ENCODE results near the gene ARHGAP26.

ARHGAP26 gene

DNA sequence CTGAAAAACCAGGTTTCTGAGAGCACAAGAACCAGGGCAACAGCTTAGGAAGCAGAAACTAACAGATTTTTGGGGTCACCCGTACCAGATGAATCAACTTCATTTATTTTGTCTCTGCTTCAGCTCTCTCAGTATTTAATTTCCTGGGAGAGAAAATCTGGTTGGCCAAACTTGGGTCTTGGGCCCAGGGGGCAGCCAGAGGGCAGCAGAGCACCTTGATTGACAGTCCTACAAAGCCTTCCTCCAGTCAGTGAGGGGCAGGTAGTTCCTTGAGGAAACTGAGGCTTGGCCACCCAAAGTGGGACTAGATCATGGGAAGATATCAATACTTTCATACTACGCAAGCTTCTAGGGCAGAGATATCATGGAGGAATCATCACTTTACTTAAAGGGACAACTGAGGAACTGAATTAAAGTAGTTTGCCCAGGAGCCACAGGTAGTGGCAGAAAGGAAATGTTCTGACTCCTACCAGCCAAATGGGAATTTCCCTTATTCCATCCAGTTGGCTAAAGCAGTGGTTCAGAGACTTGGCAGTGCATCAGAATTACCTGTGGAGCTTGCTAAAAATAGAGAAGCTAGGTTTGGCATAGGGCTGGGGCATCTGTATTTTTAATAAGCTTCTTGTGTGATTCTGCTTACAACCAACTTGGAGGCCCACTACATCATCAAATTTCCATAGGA is 21.5 kb upstream of the ARHGAP26 start:
- peak; percentile 14 for DNase-seq (ENCODE audit: low spot score)

DNA sequence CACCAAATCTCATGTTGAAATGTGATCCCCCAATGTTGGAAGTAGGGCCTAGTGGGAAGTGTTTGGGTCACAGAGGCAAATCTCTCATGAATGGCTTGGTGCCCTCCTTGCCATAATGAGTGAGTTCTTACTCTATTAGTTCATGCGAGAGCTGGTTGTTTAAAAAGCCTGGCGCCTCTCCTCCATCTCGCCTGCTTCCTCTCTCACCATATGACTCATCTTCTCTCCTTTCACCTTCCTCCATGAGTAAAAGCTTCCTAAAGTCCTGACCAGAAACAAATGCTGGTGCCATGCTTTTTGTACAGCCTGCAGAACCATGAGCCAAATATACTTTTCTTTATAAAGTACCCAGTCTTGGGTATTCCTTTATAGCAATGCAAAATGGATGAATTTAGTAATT is 20.9 kb upstream of the ARHGAP26 start:
- no peak for DNase-seq (ENCODE audit: low spot score)

DNA sequence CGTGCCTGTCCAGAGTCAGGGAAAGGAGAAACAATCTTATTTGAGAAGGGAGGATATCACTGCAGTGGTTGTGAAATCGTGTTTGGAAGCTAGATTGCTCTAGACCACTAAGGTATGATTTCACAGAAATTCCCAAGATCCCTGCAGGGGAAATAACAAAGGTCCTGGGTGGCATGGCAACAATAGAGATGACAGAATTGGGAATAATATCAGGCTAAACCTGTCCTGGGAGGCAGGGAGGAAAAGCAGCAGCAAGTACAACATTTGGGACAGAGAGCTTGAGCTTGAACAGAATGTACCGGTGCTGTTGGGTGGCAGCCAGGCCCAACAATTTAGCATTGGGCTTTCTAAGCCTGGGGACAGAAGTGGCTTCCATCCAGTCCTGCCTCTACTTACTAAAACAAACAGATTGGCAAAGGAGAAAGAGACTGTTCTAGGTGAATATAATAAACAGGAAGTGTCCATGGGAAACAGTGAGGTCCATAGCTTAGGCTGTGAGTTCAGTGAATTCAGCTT is 17.0 kb upstream of the ARHGAP26 start:
- no peak for DNase-seq (ENCODE audit: low spot score)

DNA sequence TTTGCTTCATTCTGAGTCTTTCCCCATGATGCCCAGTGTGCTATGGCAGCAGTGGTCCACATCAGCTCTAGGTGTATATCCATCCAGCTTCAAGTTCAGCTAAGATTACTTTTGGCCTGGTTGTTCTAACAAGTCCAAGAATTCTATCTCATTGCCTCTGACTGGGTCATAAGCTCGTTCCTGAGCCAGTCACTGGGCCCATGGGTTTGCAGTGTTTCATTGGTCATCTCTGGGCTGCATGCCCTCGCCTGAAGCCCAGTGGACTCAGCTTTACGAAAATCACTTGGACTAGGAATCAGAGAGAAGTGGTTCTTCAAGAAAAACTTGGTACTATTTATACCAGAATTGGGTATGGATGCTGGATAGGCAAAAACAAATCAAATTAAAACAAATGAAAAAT is 16.1 kb upstream of the ARHGAP26 start:
- no peak for DNase-seq (ENCODE audit: low spot score)

DNA sequence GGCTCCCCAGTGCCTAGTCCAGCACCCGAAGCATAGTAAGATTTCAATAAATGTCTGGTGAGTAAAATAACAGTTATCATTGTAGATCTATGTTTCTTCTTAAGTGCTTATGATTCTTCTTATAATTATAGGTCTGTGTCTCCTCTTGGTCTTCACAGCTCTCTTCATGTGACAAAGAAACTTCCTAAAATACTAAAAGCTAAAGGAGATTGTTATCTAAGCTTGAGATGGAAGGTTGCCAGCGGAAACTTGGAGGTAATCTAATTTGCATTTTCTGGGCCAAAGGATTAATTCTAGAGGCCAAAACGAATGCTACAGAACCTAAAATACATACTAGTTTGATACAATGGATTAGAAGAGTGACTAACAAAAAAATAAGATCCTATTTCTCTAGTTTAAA is 13.6 kb upstream of the ARHGAP26 start:
- no peak for DNase-seq (ENCODE audit: low spot score)

DNA sequence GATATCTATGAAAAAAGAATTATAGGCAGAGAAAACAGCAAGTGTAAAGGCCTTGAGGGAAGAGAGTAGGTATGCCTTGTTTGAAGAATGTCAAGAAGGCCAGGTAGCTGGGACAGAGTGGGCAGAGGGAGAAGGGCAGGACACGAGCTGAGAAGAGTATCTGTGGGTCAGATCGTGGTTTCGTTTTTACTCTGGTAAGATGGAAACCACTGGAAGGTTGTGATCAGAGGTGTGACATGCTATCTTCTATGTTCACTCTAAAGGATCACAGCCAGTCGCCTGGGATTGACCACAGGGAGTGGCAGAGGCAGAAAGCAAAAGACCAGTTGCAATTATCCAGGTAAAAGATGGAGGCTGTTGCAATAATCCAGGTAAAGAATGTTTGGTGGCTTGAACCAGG is 12.6 kb upstream of the ARHGAP26 start:
- no peak for DNase-seq (ENCODE audit: low spot score)

DNA sequence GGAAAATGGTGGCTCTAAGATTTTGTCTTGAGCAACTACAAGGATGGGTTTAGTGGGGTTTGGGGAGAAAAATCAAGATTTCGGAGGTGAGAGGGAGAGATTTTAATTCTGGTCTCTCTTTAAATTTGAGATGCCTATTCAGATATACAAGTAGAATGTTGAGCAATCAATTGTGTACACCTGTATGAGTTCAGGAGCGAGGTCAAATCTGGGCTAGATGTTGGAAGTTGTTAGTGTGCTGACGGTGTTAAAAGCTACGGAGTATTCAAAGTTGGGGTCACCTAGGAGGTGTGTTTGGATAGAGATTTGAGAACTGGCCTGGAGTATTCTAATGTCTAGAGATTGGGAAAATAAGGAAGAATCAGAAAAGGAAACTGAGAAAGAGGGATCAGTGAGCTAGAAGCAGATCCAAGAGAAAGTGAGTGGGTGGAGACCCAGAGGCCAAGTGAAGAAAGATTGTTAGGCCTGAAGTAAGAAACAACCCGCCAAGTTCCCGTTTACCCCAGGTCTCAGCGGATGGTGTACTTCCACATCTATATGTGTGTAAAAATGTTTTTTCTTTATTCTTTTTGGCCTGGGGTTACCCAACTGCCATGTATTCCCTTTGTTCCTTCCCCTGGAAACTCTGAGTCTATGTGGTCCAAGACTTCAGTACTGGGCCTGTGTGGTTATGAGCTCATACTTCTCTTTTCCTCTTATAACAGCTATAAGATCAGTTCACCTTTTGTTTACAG is 11.9 kb upstream of the ARHGAP26 start:
- no peak for DNase-seq (ENCODE audit: low spot score)

DNA sequence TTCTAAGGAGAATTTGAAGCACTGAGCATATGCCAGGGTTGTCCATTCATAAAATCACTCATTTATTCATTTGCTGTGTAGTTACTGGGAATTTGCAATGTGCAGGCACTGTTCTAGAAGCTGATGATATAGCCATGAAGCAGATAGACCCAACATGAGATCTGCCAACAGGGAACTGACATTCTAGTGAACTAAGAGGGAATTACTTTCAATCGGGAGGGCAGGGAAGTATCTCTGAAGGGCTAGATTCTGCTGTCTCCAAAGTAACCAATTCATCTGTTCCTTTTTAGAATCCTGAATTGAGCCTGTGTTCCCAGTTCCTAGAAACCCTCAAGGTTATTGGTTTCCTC is 11.4 kb upstream of the ARHGAP26 start:
- DNase-seq (ENCODE audit: low spot score), result no peak

DNA sequence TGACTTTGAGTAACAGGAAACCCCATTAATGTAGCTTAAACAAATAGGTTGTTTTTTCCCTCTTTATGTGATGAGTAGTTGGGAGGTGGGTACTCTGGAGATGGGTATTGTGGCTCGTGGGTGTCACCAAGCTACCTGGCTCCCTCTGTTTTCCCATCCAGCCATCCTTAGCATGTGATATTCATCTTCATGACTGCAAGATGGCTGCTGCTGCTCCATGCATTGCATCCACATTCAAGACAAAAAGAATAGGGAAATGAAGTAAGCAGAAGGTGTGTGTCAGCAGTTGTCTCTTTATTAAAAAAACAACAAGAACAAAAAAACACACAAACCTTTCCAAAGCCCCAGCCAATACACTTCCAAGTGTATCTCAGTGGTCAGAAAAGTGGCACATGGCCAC is 6.5 kb upstream of the ARHGAP26 start:
- DNase-seq (ENCODE audit: low spot score), result no peak

DNA sequence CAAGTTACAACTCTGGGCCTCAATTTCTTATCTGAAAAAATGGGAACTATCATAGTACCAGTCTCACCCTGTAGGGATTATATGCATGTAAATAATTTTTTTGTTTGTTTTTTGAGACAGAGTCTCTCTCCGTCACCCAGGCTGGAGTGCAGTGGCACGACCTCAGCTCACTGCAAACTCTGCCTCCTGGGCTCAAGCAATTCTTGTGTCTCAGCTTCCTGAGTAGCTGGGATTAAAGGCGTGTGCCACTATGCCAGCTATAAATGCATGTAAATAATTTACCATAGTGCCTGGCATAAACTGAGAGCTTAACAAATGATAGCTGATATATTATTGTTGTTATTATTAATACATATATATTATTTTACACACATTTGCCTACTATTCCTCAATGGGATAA is 3.0 kb upstream of the ARHGAP26 start:
- no peak for DNase-seq (ENCODE audit: low spot score)

DNA sequence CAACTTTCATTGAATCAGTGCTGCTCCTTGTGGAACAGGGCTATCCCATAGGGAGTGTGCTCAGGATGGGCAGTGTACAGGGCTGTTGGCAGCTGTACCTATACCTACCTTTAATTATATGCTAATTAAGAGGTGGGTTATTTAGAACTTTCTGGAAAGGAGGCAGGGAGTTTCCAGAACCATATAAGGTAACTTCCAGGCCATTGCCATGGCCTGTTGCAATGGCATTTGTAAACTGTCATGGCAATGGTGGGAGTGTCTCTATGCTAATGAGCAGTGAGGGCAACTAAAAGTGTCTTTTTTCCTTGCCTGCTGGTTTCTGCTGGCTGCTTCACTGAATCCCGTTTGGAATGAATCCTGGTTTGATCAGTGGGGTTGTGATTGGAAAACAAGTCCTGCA is 2.3 kb upstream of the ARHGAP26 start:
- DNase-seq (ENCODE audit: low spot score), result no peak

DNA sequence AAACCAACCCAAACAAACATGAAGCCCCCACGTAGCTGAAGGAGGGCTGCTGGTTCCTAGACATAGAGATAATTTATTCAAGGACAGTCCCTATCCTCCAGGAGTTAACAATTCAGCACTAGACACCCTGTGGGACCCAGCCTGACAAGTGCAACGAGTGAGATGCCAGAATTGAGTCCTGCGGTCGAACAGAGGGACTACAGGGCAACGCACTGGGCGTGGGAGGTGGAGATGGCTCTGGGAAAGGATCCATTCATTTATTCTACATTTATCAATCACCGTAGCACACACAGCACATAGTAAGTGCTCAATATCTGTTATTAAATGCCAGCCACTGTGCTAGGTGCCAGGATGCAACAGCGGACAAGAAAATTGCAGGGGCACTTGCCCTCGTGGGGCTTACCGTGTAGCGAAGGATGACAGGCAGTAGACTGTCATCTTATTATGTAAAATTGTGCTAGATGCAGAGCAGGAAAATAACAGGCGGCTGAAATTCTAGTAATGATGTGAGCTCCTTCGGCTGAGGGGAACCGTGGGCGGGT is 855 bp upstream of the ARHGAP26 start:
- peak; percentile 12 for DNase-seq (ENCODE audit: low spot score)

DNA sequence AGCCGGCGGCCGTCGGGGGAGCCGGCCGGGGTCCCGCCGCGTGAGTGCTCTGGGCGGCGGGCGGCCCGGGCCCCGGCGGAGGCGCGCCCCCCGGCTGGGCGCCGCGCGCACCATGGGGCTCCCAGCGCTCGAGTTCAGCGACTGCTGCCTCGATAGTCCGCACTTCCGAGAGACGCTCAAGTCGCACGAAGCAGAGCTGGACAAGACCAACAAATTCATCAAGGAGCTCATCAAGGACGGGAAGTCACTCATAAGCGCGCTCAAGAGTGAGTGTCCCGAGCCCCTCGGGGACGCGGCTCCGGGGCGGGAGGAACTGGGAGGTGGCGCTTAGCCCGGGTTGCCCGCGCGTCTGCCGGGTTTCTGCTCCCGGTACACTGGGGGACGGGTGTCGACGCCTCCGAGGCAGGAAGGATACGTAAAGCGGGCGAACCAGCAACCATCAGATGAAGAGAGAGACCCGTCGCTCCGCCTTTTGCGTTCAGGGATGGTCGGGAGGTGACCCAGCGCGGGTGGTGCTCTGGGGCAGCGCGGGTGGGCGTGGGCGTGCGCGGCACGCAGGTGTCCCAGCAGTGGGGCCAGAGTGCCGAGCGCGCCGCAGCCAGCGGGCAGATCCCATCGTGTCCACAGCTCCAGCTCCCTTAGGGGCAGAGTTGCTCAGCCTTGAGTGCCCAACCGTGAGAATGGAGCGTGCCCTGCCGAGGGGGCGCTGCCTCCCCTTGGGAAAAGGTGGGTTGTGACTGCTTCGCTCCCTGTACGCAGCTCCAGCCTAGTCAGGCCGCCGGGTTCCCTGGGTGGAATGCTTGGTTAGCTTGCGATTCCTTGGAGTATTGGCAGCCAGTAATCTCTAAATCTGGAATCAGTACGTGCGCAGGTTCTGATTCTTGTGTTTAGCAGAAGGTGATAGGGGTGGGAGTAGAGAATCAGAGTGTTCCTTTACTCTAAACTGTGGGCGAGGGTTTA is 753 bp downstream of the ARHGAP26 start:
- peak; percentile 45 for DNase-seq (ENCODE audit: low spot score)

DNA sequence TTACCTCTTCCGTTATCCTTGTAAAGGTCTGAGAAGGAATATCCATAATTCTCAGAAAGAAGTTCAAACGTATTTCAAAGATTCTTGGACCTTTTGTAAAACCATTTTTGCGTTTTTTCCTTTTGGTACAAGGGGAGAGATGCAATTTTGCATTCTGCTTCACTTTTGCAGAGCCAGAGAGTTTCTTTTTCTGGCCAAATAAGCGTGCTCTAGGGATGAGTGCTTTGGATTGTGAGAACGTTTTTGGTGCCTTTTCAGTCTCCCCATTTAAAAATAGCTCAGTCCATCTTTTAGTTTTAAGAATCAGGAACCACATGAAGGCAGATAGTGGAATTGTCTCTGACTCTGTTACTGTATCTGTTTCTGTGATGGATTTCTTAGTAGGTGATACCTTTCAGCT is 1.5 kb downstream of the ARHGAP26 start:
- DNase-seq (ENCODE audit: low spot score), result no peak

DNA sequence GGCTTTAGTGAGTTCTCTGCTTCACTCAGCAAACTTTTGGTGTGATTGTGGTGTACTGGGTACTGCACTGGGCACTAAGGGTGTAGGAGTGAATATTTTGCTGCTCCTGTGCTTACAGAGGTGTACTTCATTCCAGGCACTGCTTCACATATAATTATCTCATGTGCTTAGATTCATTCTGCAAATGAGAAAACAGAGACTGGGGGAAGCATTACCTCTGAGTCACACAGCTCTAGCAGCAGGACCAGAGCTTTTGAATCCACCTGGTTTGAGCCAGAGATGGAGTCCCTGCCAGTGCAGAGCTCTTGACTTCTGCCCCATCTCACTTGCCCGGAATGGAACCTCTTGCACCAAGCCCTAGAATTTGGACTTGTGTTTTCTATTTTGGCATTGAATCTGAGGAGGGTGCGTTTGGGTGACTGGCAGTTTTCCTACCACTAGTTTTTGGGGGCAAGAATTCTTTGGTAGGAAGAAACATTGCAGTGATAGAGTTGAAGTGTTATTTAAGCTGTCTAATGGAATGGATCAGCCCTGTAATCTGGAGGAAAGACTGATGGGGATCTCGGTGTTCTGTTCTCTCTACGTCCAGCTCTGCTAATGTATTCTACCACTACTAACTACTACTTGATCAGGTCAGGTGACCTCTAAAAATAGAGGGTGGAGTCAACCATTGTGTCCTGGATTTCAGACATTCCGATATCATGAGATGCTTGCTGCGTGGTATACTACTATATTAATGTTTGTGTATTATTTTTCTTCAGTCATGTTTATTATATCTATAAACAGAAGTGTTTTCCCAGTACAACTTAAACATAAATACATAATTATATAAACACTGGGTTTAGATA is 2.5 kb downstream of the ARHGAP26 start:
- no peak for DNase-seq (ENCODE audit: low spot score)

DNA sequence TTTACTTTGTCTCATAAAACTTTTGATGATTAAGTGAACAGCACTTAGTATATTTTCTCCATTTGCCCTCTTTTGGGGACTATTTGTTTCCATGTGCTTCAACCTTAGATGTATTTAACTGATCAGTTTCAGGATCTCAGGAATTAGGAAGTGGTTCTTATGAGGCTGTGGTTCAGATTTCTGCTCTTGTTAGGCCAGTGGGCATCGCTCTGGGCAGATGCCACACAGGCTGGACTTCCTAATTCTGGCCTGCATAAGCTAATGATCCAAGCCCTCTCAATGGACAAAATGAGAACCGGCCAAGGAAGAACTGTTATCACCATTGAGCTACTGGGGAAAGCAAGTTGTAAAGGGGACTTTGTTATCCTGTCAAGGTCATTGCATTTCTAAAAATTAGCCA is 6.9 kb downstream of the ARHGAP26 start:
- DNase-seq (ENCODE audit: low spot score), result no peak

DNA sequence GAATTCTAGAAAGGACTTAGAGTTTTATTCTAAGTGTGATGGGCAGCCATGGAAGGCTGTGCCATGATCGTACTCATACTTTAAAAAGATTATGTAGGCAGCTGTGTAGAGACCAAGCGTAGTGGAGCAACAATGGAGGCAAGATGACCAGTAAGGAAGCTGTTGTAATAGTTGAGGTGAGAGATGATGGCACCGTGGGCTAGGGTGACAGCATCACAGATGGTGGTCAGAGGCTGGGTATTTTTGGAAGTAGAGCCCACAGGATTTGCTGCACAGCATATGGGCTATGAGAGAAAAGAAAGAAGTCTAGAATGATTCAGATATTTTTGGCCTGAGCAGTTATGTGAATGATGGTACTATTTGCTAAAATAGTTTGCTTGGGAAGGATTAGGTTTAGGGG is 7.7 kb downstream of the ARHGAP26 start:
- DNase-seq (ENCODE audit: low spot score), result no peak

DNA sequence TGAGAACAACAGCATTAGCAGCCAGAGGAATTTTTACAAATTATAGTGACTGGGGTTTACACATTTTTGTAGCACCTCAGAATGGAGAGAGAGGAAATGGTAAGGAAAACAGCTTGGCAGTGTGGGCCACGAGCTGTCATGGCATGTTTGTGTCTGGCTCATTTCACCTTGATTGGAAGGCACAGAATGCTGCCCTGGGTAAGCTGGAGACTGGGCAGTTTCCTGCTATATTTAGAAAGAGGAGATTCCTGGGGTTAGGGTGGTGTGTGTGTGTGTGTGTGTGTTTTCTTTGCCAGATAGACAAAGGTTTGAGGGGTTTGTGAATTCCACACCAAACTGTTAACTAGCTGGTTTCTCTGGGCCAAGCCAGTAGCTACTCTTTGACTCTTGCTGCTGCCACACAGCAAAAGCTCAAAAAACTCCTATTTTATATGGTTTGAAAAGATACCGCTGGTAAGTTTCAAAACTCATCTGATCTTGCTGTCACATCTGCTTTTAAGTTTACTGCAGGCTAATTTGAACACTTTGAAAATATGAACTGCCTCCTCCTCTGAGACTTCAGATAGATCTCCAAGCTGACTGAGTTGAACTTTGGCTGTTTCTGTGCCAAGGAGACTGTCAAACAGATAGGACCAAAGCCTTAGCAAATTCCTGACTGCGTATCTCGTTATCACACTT is 9.1 kb downstream of the ARHGAP26 start:
- DNase-seq (ENCODE audit: low spot score), result no peak

DNA sequence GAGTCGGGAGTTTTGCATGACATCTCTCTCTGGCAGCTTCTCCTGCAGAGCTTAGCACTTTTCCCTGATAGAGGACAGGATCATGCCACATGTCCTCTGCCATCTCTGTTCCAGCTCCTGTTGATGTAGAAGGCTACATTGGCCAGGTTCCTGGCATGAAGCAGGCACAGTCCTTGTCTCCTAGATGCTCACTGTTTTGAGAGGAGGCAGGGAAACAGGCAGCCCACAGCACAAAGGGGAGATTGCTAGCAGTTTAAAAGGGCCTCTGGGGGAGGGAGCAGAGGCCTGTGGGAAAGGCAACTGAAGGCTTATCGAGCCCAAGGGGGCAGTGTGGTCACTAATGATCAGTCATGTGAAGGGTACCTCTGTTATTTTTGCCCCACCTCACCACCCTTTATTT is 10.7 kb downstream of the ARHGAP26 start:
- DNase-seq (ENCODE audit: low spot score), result no peak

DNA sequence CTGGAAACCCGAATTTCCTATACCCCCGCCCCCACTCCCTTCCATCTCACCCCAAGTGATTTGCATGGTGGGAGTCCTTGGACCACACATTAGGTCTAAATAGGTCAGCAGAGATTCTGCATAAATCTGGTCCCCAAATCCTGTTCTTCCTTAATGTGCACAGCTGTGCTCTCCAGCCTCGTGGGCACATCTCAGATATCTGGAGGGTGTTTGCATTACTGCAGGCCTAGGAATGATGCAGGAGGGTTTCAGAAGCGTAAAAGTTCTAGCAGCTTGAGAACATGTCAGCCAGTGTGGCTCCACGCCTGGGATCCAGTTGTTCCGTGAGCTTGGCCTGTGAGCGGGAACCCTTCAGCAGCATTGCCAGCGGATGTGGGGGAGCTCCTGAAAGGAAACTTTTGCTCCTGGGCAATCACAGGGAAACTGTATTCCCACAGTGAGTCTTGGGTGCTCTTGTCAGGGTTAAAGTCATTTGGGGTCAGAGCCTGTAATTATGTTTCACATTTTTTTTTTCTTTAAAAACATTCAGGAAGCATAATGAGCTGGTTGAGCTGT is 12.9 kb downstream of the ARHGAP26 start:
- no peak for DNase-seq (ENCODE audit: low spot score)

All from germinal center (tissue), 1 donor.